Gastrocnemius medialis (tissue), 4 donors: ENCODE results near the gene LRRC8D. TPM values are rescaled to one million over a fixed set of nuclear protein-coding genes. Genes with fewer than 3 reads are reported as not detected.

ENCODE experiments used
- ATAC-seq, 2 donors: fragments of 150-250 bp; one replicate each; pipeline ENCODE4 v1.9.1; 2016
- DNase-seq, 2 donors: peaks; one replicate each; pipeline ENCODE4 v3.0.0-alpha.2; 2019
- H3K27ac ChIP-seq, 4 donors: fragments of 200-600 bp; sonication (generic); 1 replicate in 1 of 4; 2 replicates in 3 of 4; pipeline ENCODE4 v1.5.1; 2016 to 2018; ENCODE audit warnings: mild to moderate bottlenecking in 2 of 4, moderate library complexity in 1 of 4
- H3K27me3 ChIP-seq, 3 donors: fragments of 200-600 bp; sonication (generic) in 2 of 3; 1 replicate in 1 of 3; 2 replicates in 2 of 3; pipeline versions ENCODE4 v1.5.1 to v1.6.0; 2016 to 2019; ENCODE audit warnings: mild to moderate bottlenecking in 1 of 3, moderate library complexity in 1 of 3
- H3K36me3 ChIP-seq, 2 donors: fragments of 200-600 bp; sonication (generic) in 1 of 2; one replicate each; pipeline ENCODE4 v1.5.1; 2017 to 2018
- H3K4me1 ChIP-seq, 2 donors: fragments of 200-600 bp; sonication (generic) in 1 of 2; one replicate each; pipeline ENCODE4 v1.5.1; 2016 to 2017; ENCODE audit warnings: mild to moderate bottlenecking in 2 of 2
- H3K4me3 ChIP-seq, 4 donors: fragments of 200-600 bp; sonication (generic) in 3 of 4; 1 replicate in 1 of 4; 2 replicates in 3 of 4; pipeline ENCODE4 v1.5.1; 2016 to 2019; ENCODE audit warnings: mild to moderate bottlenecking in 2 of 4
- H3K9me3 ChIP-seq, 3 donors: fragments of 200-600 bp; sonication (generic) in 2 of 3; 1 replicate in 1 of 3; 2 replicates in 2 of 3; pipeline ENCODE4 v1.5.1; 2016 to 2019
- POLR2A ChIP-seq, 2 donors: fragments of 450-650 bp; IDR thresholded peaks; one replicate each; pipeline ENCODE4 v1.6.1; 2017; ENCODE audit warnings: antibody characterized with exemption in 2 of 2, mild to moderate bottlenecking in 2 of 2, moderate library complexity in 2 of 2
- in situ Hi-C, 4 donors: fragments of 200-750 bp; cut with MboI; loops; one replicate each; pipeline versions ENCODE4 v1.15.0 to v1.8.0; 2017; ENCODE audit warnings: low sequenced_read_pairs in 4 of 4
- intact Hi-C: fragments of 100-400 bp; cut with DNase I; formaldehyde crosslinking; loops from one replicate; pipeline ENCODE4 v1.15.1; 2023; ENCODE audit warnings: low total_unique reads
- total RNA-seq, 4 donors: library from RNA; depleted of rRNA; stranded (reverse); fragments of >200 nt; gene quantifications; one replicate each; pipeline versions ENCODE4 v1.1.0 to v1.2.3, GENCODE V29; 2016
- TF ChIP-seq, protein P1 (sequence below), 5 experiments: fragments of 450-650 bp in 3 of 5; fragments of 200-600 bp in 2 of 5; sonication (generic) in 2 of 5; IDR thresholded peaks in 4 of 5; conservative IDR thresholded peaks in 1 of 5; 1 replicate in 4 of 5; 2 replicates in 1 of 5; pipeline ENCODE4 v1.5.1; 2016 to 2019; ENCODE audit warnings: antibody characterized with exemption in 5 of 5, mild to moderate bottlenecking in 3 of 5, moderate library complexity in 3 of 5

Gene LRRC8D
- total RNA-seq, 4 donors from 2014 or later: 3.0 to 15.0 (median 9.2) TPM

DNA sequence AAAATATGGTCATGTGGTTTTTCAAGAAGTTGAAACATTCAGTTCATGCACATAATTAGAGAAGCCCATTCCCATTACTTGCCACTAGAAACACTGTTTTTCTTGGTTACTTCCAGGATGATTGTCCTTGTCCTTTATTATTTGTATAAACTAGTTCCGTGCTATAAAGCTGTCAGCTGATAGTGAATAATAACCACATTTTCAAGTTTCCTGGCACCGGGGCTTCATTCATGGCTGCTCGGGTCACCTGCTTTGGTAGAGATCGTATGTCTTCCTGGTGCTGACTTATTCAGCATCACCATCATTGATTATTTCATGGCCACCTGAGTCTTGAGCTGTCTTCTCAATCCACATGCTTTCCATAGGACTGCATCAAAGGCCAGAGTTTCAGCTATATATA is 111.1 kb downstream of the LRRC8D start:
- H3K9me3 ChIP-seq: no peaks in the 10 kb centered on the region
- intact Hi-C loops (no loop called here), in situ Hi-C loops (no loop called here)
- DNase-seq (no peak), ATAC-seq (no peak)
- TF ChIP-seq, protein P1, sequence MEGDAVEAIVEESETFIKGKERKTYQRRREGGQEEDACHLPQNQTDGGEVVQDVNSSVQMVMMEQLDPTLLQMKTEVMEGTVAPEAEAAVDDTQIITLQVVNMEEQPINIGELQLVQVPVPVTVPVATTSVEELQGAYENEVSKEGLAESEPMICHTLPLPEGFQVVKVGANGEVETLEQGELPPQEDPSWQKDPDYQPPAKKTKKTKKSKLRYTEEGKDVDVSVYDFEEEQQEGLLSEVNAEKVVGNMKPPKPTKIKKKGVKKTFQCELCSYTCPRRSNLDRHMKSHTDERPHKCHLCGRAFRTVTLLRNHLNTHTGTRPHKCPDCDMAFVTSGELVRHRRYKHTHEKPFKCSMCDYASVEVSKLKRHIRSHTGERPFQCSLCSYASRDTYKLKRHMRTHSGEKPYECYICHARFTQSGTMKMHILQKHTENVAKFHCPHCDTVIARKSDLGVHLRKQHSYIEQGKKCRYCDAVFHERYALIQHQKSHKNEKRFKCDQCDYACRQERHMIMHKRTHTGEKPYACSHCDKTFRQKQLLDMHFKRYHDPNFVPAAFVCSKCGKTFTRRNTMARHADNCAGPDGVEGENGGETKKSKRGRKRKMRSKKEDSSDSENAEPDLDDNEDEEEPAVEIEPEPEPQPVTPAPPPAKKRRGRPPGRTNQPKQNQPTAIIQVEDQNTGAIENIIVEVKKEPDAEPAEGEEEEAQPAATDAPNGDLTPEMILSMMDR (IDR thresholded peaks at IDR 0.05 in 4 of 5, conservative IDR thresholded peaks at IDR 0.05 in 1 of 5): no peak
- TF ChIP-seq POLR2A (IDR thresholded peaks at IDR 0.05): no peak
- no peak overlapping the region for H3K4me3 ChIP-seq
- peaks cover 0 to 22% of the 10 kb centered on the region in 2 donors for H3K36me3 ChIP-seq
- H3K27ac ChIP-seq: no peak overlapping the region
- no peaks in the 10 kb centered on the region for H3K27me3 ChIP-seq
- H3K4me1 ChIP-seq: peaks cover 7 to 9% of the 10 kb centered on the region in 2 donors

DNA sequence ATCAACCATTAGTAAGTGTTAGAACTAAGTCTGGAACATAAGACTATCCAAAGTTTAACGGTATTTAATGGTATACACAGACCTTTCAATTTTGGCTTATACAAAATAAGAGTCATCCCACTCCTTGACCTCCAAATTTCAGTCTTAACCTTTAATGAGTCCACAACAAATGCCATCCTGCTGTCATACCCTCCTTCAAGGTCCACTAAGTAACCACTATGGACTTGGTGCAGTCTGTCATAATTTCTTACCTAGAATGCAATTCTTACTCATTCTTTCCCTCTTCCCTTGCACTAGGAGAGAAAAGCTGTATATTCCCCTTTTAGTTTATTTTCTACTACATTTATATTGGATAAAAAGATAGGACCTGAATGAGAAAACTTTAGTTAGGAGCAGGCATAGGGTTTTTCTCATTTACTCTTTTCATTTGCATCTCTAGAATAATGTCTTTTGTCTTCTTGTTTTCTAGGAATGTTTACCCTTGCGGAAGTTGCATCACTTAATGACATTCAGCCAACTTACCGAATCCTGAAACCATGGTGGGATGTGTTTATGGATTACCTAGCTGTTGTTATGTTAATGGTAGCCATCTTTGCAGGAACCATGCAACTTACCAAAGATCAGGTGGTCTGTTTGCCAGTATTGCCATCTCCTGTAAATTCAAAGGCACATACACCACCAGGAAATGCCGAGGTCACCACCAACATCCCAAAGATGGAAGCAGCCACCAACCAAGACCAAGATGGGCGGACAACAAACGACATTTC is 111.9 kb downstream of the LRRC8D start:
- in situ Hi-C loops: no loop called here
- ATAC-seq (no peak), DNase-seq (no peak)
- H3K4me3 ChIP-seq: no peak overlapping the region
- no peaks in the 10 kb centered on the region for H3K9me3 ChIP-seq
- no peak overlapping the region for H3K27ac ChIP-seq
- TF ChIP-seq POLR2A (IDR thresholded peaks at IDR 0.05): no peak
- TF ChIP-seq, protein P1 (IDR thresholded peaks at IDR 0.05 in 4 of 5, conservative IDR thresholded peaks at IDR 0.05 in 1 of 5): no peak
- intact Hi-C loops: no loop called here
- peaks cover 0 to 22% of the 10 kb centered on the region in 2 donors for H3K36me3 ChIP-seq
- H3K4me1 ChIP-seq: peaks cover 7 to 11% of the 10 kb centered on the region in 2 donors
- no peaks in the 10 kb centered on the region for H3K27me3 ChIP-seq

DNA sequence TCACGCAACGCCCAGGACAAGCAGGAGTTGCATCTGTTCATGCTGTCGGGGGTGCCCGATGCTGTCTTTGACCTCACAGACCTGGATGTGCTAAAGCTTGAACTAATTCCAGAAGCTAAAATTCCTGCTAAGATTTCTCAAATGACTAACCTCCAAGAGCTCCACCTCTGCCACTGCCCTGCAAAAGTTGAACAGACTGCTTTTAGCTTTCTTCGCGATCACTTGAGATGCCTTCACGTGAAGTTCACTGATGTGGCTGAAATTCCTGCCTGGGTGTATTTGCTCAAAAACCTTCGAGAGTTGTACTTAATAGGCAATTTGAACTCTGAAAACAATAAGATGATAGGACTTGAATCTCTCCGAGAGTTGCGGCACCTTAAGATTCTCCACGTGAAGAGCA is 113.6 kb downstream of the LRRC8D start:
- H3K9me3 ChIP-seq: no peaks in the 10 kb centered on the region
- H3K27me3 ChIP-seq: no peaks in the 10 kb centered on the region
- no peak overlapping the region for H3K27ac ChIP-seq
- ATAC-seq: no peak
- H3K36me3 ChIP-seq: peaks cover 0 to 22% of the 10 kb centered on the region in 2 donors
- in situ Hi-C loops: no loop called here
- TF ChIP-seq, protein P1 (IDR thresholded peaks at IDR 0.05 in 4 of 5, conservative IDR thresholded peaks at IDR 0.05 in 1 of 5): no peak
- TF ChIP-seq POLR2A (IDR thresholded peaks at IDR 0.05): no peak
- intact Hi-C loops: no loop called here
- no peak for DNase-seq
- no peak overlapping the region for H3K4me3 ChIP-seq
- H3K4me1 ChIP-seq: peaks cover 12 to 16% of the 10 kb centered on the region in 2 donors

DNA sequence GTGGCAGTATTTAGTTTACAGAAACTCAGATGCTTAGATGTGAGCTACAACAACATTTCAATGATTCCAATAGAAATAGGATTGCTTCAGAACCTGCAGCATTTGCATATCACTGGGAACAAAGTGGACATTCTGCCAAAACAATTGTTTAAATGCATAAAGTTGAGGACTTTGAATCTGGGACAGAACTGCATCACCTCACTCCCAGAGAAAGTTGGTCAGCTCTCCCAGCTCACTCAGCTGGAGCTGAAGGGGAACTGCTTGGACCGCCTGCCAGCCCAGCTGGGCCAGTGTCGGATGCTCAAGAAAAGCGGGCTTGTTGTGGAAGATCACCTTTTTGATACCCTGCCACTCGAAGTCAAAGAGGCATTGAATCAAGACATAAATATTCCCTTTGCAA is 114.4 kb downstream of the LRRC8D start:
- Histone ChIP-seq H3K27me3 (no peaks in the 10 kb centered on the region), H3K36me3 (peaks cover 0 to 22% of the 10 kb centered on the region in 2 donors), H3K4me1 (peaks cover 9 to 16% of the 10 kb centered on the region in 2 donors), H3K4me3 (no peak overlapping the region), H3K9me3 (no peaks in the 10 kb centered on the region), H3K27ac (no peak overlapping the region)
- ATAC-seq (no peak), DNase-seq (no peak)
- in situ Hi-C loops (no loop called here), intact Hi-C loops (no loop called here)
- TF ChIP-seq POLR2A (IDR thresholded peaks at IDR 0.05): no peak
- TF ChIP-seq, protein P1 (IDR thresholded peaks at IDR 0.05 in 4 of 5, conservative IDR thresholded peaks at IDR 0.05 in 1 of 5): no peak
